HG03378 (cell line): ENCODE data around the gene CEBPZOS.

Experiments used
- ATAC-seq: cut with Tn5 transposase; IDR thresholded peaks from one replicate; pipeline ENCODE4 v1.9.1; 2021; ENCODE audit warnings: mild to moderate bottlenecking, moderate library complexity; ENCODE audit not compliant: unreplicated experiment

CEBPZOS gene

DNA sequence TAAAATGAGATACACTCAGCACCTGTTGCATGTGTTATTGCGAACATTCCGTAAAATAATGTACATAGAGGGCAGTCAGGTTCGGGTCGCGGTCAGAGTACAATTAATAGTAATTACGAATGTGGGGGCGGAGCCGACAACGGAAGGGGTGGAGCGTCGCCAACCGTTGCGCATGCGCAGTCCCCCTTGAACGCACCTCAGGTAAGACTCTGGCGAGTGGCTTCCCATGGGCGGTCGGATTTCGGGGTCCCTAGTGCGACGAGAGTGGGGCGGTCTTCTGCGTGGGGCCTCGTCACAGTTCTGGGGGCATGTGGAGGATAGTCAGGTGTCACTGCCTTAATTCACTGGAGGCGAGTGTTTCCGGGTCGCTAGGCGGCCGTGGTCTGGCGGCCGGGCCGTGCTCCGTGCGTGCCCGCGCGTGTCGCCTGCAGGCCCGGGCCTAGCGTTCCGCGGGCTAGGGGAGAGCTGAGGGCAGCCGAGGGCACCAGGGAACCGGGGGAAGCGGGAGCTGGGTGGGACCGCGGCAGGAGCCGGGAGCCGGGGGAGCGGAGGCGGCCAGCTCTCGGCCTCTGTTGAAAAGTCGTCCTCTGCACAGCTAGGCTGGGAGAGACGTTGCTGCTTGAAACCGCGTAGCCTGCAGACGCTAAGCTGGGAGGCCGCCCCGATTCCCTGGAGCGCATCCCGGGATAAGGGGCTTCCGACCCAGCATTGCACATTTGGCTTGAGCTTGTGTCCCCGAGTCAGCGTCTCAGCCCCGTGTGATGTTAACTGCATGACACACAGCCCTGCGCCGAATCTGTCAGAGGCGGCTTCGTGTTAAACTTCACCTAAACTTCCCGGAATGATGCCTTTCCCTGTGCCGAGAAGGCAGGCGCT lies at the start of gene CEBPZOS:
TSS of gene CEBPZOS (plus strand) at position 177 of the 876 bp plus-strand sequence. CDS start 3,209 bp downstream, outside the sequence.
- peak; percentile 56 for ATAC-seq

DNA sequence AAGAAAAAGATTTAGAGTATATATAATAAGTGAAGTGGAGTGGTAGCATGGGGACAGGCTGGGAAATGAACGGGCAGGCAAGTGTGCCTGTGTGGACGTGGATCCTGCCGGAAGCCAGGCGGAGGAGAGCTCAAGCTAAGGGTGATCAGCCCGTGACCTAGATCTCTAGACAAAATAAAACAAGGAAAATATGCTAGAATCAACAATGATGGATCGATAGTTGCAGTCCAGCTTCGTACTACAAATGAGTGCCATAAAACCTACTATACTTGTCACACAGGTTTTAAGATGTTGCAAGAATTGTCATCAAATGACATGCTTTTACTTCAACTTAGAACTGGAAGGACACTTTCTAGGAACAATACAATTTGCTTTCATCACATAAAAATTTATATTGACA lies 48.0 kb upstream of the CEBPZOS start:
- no peak for ATAC-seq

DNA sequence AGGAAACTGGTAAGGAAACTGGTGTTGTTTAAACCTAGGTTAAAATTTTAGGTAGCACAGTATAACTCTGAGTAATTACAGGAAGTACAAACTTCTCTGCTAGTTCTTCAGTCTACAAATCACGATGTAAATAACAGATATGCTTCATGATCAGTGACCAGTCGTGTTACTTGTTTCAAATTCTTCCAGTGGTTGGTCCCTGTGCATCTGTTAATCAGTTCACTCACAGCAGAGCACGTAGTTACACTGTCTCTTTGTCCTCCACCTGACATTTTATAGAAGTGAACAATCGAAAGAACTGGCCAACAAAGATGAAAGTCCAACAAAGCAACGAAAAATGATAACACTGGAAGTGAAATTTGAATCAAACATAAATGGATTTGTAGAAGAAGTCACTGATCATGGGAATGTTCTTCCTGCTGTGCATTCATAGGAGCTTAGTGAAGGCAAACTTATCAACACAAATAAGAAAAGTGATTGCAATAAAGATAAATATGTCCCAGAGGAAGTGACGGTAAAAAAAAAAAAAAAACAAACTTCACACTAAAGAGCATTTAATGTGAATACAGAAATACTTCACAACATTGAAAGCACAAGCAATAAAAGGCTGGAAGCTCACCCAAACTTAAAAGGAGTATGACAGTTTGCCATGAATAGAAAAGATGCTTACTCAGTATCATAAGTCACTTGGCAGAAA lies 46.5 kb upstream of the CEBPZOS start:
- no peak for ATAC-seq

DNA sequence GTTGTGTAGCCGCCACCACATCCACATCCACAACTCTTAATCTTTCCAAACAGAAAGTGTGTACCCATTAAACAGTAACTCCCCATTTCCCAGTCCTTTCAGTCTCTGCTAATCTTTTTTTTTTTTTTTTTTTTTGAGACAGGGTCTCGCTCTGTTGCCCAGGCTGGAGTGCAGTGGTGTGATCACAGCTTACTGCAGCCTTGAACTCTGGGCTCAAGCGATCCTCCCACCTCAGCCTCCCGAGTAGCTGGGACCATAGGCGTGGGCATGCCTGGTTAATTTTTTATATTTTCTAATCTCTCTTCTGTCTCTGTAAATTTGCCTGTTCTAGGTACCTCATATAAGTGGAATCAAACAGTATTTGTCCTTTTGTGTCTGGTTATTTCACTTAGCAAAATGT lies 43.1 kb upstream of the CEBPZOS start:
- no peak for ATAC-seq

DNA sequence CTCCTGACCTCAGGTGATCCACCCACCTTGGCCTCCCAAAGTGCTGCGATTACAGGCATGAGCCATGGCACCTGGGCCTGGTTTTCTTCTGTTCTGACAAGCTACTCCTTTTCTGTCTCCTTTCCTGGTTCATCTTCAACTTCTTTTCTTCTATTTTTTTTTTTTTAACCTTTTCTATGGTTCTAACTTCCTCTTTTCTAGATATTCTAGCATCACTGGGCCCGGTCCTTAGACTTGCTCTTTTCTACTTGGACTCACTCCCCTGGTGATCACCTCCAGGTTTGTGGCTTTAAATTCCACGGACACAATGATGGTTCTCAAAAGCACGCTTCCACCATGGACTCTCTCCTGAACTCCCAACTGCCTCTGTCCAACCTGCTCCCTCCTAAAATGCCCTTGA lies 41.5 kb upstream of the CEBPZOS start:
- no peak for ATAC-seq

DNA sequence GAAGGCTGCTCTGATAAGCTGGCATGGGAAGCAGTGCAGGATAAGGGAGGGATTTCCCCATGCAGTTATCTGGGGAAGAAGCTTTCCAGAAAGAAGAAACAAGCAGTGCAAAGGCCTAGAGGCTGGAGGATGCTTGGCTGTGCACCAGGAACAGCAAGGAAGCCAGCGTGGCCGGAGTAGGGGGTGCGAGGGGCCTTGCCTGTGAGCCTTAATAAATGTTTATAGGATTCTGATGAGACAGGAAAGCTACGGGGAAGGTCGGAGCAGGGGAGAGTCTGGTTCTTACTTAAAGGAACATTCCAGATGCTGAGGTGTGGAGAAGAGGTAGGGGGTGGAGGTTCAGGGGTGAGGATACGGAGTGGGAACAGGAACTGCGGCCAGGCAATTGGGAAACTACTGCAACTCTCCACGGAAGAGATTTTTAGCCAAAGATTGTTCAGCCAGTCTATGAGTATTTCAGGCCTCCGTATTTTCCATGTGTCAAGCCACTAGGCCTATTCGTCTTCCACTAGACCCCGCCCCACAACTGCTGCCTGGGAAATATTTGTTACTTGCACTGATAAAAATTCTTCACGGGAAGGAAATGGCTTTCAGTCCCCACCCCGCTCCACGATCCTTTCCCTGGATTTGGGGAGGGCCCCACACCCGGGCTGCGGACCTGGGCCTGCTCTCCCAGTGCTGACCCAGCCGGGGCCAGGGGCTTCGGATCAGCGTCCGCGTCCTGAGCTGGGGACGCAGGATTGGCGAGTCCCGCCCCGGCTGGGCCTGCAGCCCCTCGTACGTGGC lies 40.0 kb upstream of the CEBPZOS start:
- ATAC-seq = no peak

DNA sequence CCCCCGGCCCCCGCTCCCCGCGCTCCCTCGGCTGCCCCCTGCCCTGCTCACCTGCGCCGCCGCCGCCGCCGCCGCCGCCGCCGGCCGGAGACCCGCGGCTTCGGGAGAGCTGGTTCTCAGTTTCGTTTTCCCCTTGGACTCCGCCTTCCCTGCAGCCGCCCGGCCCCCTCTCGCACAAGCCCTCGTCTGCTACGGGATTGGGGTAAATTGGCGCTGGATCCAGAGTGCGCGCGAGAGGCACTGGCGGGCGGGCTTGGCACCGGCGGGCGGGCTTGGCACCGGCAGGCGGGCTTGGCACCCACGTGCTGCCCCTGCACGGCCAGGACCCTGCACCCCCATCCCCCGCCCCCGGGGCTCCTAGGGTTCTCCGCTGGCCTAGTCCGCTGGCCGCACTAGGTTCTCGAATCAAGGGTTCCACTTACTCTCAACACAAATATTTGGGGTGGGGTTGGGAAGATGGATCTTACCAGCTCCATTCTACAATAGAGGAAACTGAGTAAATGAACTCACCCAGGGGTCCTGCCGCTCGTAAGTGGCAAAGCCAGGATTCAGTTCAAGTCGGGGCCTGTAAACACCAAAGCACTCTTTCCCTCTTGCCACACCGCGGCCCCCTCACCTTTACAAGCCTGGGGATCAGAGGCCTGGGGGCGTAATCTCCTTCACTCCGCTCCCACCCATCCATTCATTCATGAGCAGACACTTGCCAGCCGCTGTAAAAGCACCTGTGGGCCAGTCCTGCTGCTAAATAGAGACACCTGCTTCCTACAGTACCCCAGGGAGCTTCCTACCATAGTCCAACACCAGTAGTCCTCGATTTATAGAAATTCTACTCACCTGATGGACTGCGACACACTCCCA lies 39.2 kb upstream of the CEBPZOS start, which contains the start of gene EIF2AK2:
TSS of gene EIF2AK2 (minus strand) at position 124 of the 858 bp plus-strand sequence. CDS start 9,174 bp downstream, outside the sequence.
- peak; percentile 76 for ATAC-seq

DNA sequence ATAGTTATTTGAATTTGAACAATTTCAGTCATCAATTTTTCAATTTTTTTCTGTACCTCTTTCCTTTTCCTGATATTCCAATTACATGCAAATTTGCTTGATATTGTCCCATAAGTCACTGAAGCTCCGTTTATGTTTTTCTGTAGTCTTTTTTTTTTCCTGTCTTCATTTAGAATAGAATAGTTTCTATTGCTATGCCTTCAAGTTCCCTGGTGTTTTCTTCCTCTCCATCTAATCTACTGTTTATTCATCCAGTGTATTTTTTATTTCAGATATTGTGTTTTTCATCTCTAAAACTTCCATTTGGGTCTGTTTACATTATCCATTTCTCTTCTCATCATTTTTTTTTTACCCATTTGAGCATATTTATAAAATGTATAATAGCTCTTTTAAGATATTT lies 31.5 kb upstream of the CEBPZOS start:
- no peak for ATAC-seq

DNA sequence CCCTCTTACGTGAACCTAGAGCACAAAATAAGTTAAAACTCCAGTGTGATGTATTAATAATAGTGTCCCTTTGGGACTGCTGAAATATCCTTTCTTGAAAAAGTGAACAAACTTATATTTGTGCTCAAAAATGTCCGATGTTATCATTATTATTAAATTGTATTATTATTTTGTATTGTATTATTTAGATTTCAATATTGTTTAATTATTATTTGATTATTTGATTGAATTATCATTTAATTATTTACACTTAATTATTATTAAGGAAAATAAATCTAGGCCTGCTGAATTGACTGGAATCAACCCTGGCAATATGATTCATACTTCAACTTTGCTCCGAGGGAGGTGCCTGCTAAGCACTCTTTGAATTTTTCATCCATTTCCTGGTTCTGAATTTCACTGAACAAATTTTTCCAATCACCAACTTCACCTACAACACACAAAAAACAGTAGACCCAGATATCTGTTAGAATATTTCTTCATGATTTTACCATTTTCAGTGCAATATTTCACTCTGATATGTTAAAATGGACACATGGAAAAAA lies 28.6 kb upstream of the CEBPZOS start:
- no peak for ATAC-seq

DNA sequence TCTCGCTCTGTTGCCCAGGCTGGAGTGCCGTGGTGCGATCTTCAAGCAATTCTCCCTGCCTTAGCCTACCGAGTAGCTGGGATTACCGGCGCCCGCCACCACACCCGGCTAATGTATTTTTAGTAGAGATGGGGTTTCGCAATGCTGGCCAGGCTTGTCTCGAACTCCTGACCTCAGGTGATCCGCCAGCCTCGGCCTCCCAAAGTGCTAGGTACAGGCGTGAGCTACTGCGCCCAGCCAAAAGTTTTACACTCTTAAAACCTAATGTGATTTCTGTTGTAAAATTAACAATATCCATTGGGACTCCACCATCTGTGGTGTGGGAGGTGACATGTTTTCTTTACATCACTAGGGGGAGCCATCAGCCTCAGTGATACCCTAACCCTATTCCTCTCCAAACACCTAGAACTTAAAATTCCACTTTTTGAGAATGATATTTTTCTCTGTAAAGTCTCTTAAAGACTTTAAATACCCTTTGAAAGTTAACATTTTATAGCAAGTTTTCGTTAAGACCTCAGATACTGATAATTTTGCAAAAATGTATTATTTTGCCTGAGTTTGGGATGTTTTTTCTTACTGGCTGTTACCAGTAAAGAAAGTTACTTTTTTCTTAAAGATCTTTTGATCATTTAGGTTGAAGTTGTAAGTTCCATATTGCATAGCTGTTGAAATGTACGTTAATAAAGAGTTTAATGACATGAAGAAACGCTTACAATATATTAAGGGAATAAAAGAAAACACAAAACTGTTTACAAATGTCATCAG lies 27.9 kb upstream of the CEBPZOS start:
- no peak for ATAC-seq

DNA sequence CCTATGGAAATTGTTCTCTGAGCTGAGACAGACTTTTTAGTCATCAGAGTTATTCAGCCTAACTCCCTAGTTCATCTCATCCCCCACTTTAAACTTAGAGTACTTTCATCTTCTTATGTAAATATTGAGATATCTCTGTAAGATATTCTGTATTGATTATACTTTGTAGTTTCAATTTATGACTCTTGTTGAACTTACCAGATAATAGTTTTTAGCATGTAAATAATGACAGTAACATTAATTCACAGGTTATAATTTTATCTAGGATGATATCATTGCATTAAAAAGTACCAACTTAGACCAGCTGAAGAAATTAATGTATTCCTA lies 24.7 kb upstream of the CEBPZOS start:
- no peak for ATAC-seq

DNA sequence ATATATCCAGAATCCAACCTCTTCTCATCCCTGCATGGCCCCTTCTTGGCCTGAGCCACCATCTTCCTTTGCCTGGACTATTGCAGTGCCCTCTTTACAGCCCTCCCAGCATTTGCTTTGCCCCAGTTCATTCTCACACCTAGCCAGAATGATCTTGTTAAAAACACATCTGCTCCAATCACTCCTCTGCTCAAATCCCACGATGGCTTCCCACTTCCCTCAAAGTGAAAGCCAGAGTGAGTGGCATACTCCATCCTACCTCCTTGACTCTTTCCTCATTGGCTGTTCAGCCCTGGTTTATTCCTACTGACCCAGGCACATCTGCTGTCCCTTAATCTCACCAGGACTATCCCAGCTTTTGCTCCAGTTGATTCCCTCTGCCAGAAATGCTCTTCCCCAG lies 22.6 kb upstream of the CEBPZOS start:
- ATAC-seq = no peak

DNA sequence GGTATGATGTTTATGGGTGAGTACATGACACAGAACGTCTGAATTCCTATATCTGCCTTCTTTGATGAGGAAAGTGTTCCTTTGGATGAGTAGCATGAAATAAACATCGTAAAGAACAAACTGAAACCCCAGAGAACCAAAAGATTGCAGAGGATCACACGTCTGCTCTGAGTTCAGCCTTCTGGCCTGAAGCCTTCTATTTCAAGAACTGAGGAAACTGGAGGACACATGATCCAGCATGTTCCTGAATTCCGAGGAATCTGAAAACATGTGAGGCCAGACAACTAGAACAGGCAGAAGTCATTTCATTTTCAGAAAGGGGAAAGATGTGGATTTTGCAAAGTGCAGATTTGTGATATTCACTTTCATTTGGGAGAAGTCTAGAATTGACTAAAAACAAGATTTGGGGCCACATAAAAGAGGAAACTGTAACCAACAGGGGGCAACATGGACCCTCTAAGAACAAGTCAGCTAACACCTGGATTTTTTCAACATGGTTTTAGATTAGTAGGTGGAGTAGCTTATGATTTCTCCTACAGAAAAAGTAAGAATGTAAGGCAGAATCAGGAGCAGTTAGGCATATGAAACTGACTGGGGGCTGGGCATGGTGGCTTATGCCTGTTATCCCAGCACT lies 16.2 kb upstream of the CEBPZOS start:
- no peak for ATAC-seq

DNA sequence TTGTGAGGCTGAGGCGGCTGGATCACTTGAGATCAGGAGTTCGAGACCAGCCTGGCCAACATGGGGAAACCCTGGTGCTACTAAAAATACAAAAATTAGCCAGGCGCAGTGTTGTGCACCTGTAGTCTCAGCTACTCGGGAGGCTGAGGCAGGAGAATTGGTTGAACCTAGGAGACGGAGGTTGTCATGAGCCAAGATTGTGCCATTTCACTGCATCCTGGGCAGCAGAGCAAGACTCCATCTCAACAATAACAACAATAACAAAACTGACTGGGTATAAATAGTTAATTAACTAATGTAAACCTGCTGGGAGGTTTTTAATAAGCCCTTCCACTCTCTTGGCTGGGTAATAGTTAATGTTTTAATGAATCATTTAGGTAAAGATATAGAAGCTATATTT lies 15.7 kb upstream of the CEBPZOS start:
- no peak for ATAC-seq

DNA sequence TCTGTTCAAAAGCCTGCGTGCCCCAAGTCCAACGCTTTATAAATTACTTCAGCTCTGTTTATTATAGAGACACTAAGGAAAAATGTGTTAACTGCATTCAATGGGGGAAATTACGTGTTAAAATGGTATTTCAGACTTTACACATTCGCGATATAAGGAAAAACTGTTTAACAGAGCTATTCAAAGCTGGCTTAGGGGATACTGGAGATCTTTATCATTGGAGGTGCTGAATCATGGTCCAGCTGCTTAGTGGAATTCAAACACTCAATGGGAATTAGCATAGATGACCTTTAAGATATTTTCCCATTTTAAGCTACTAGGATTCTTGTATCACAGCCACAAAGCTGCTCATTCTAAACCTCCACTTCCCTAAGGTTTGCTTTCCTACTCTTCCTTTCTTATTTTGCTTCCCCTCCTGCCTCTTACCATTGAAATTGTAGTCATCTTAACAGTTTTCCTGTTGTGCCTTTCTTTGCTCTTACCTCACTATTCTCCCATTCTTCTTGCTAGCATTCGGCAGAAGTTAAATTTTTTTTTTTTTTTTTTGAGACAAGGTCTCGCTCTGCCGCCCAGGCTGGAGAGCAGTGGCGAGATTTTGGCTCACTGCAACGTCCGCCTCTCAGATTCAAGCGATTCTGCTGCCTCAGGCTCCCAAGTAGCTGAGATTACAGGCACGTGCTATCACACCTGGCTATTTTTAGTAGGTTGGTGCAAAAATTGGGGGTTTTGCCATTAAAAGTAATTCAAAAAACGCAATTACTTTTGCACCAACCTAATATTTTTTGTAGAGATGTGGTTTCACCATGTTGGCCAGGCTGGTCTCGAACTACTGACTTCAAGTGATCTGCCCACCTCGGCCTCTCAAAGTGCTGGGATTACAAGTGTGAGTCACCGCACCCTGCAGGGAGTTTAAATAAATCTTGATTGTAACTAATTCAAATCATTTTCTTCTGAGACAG lies 14.3 kb upstream of the CEBPZOS start:
- ATAC-seq = no peak

DNA sequence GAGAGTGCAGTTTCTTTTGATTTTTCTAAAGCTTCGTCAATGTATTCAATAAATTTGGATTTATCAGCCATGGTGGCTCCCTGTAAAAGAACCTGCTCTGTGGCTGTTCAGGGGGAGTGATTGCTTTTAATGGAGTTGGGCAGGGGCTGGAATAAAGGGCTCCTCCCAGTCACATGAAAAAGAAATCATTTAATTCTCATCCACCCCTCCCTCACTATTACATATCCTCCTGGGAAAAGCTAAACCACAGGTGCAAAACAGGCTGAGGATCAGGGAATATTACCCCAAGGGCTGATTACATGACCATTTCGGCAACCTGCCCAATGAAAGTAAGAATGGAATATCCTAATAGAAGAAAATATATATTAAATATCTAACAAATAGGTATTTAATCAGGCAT lies 7.7 kb upstream of the CEBPZOS start, which contains the start of gene SULT6B1:
TSS of gene SULT6B1 (minus strand) at position 101 of the 400 bp plus-strand sequence. CDS start at position 71, 30 bp downstream.
- no peak for ATAC-seq

DNA sequence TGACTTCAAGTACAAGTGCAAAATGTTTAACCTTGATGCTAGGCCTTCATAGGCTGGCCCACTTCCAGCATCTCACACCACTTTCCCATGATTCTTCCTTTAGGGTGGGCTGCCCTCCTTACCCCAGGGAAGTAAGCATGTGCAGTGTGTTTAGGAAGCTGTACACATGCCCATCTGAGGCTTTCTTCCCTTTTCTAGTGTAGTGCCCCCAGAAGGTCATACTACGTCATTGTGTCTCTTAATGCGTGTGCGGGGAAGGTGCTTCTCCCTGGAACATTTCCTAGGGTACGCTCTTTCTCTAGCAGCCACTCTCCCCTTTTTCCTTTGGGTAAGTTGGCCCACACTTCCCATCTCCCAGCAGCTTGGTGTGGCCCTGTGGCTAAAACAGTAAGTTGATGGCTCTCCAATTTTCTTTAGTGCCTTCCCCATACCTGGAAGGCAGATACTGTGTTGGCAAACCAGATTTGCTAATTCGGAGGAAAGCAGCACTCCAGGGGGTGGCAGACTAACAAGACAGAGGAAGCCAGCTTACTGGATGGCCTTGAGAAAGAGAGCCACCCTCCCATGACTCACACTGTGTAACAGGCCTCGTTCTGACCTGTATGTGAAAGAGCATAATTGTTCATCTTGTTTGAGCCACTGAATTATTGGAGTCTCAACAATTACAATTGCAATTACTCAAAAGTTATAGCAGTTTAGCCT lies 6.7 kb upstream of the CEBPZOS start:
- ATAC-seq = no peak
